KG1 (cell line): ENCODE data around the gene PPP1R1B.
A peak's percentile ranks its signal among the peaks of the same experiment; 100 is the strongest.

ENCODE experiments used
- DNase-seq: peaks from one replicate; lab custom pipeline; 2025; lab: John Stamatoyannopoulos, UW

Gene PPP1R1B

GRCh38 chr17:39632153-39632941 is 5.6 kb downstream of the PPP1R1B start:
- DNase-seq: no peak

DNA sequence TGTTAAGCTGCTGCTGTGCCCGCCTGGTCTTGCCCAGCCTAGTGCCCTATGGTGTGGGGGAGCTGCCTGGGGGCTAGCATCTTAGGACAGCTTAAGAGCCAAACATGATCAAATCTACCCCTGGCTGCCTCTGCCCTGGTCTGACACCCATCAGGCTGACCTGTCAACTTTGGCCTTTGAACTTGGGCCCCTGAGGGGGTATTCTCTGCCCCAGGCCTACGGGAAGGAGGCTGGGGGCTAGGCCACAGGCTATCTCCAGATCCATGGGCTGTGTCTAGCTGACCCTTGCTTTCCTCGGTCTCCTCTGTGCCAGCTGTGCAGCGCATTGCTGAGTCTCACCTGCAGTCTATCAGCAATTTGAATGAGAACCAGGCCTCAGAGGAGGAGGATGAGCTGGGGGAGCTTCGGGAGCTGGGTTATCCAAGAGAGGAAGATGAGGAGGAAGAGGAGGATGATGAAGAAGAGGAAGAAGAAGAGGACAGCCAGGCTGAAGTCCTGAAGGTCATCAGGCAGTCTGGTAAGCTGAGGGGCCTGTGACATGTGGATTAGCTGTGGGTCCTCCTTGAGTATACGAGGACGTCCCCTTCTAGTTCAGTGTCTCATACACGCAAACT is 6.9 kb downstream of the PPP1R1B start:
- no peak for DNase-seq

- no peak for DNase-seq
Observed at GRCh38 chr17:39634384-39634871, 7.7 kb downstream of the PPP1R1B start.

DNA sequence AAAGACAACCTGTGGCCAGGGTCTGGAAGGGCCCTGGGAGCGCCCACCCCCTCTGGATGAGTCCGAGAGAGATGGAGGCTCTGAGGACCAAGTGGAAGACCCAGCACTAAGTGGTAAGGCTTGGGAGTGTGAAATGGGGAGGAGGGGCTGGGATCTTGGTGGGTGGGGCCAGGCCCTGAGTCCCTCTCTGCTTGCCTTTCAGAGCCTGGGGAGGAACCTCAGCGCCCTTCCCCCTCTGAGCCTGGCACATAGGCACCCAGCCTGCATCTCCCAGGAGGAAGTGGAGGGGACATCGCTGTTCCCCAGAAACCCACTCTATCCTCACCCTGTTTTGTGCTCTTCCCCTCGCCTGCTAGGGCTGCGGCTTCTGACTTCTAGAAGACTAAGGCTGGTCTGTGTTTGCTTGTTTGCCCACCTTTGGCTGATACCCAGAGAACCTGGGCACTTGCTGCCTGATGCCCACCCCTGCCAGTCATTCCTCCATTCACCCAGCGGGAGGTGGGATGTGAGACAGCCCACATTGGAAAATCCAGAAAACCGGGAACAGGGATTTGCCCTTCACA is 8.9 kb downstream of the PPP1R1B start:
- DNase-seq: no peak

DNA sequence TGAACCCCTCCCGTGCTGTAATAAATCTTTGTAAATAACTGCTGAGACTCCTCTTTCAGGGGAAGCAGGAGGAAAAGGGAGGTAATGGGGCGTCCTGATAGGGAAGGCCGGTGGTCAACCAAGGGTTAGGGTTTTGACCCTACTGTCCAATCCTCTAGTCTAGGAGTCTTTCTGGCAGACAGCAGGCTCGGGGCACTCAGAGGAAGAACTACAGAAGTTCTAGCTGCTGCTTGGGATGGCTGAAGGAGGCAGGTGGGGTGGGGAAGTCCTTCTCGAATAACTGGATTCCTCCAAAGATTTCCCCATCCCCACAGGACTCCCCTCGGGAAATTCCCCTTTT is 9.8 kb downstream of the PPP1R1B start:
- no peak for DNase-seq

GRCh38 chr17:39636927-39637736 is 10.4 kb downstream of the PPP1R1B start, which contains the start of gene STARD3:
TSS of gene STARD3 (plus strand) at chr17:39637144. CDS start at chr17:39653532, 16,388 bp downstream.
- DNase-seq: peak; percentile 90

- DNase-seq: no peak
Observed at GRCh38 chr17:39638317-39638716, 11.6 kb downstream of the PPP1R1B start.

- DNase-seq: no peak
Observed at GRCh38 chr17:39639043-39639442, 12.3 kb downstream of the PPP1R1B start.

DNA sequence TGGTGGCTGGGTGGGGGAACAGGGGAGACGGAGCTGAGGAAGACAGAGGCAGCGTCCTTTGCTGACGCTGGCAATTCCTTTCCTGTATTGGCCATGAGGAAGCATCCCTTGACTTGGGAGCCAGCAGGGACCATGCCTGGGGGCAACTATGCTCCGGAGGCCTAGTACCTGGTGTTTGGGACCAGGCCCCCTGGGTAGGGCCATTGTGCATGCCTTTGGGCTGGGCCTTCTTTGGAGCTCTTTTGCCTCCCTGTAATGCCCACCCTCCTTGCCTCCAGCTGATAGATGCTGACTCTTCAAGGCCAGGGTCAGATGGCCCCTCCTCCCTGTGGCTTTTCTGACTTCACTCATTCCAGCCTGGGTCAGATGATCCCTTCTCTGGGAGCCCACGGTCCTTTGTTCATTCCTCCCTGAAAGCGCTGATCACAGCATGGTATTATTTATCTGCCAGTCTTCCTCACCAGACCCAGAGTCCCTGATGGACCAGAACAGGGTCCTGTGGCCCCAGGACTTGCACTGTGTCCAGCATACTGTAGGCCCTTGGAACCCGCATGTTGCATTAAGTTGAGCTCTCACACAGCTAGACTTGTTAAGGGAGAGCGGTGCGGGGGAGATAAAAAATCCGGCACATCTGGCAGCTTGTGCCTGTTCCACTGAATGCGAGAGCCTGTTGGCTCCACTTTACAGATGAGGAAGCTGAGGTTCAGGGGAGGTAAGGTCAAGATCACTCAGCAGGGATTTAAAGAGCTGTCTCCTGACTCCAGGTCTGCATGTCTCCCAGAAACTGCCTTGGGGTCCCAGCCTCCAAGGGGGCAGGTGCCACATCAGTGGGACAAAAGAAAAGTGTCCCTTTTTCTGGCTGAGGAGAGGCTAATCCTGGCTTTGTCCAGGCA is 13.1 kb downstream of the PPP1R1B start:
- DNase-seq: no peak

- no peak for DNase-seq
Observed at GRCh38 chr17:39640591-39641031, 13.9 kb downstream of the PPP1R1B start.

DNA sequence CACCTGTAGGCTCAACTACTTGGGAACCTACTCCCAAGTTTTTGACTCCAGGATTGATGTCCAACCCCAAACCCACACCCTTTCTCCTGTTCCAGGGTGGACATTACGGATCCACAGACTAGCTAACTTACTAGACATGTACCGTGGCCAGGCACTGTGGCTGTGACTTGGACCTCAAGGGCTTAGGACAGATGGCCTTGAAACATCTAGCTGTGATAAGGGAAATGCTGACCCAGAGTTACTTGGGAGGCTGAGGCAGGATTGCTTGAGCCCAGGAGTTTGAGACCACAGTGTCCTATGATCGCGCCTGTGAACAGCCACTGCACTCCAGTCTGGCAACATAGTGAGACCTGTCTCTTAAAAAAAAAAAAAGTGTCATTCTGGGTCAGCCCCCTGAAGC is 14.3 kb downstream of the PPP1R1B start:
- no peak for DNase-seq

DNA sequence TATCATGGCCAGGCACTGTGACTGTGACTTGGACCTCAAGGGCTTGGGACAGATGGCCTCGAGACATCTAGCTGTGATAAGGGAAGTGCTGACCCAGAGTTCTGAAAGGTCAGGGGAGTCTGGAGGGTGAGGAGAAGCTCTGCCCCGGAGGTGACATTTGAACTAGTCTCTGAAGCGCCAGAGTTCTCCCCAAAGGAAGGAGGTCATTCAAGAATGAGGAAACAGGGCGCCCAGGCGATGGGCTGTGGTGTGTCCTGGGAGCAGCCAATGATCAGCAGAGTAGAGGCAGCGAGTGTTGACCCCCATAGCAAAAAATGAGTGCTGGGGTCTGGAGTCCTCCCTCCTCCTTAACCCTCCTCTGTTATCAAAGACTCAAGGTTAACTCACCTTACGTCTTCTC is 15.1 kb downstream of the PPP1R1B start:
- no peak for DNase-seq

- no peak for DNase-seq
Observed at GRCh38 chr17:39642291-39643074, 15.7 kb downstream of the PPP1R1B start.

DNA sequence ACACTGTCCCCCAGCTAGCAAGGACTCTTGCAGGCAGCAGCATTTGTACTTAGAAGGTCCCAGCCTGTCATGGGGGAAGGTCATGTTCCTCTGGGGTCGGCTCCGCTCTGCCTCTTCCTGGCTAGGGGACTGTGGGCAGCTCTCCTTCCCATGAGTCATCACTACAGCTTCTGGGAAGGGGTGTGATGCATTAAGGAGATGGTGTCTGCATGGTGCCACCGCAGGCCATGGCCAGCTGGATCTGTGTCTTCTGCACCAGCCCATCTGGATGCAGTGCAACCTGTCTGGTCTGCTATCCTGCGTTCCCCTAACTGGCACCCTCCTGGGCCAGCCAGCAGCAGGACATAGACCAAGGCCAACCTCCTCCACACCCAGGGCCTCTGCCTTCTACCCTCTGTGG is 16.5 kb downstream of the PPP1R1B start:
- DNase-seq: no peak

DNA sequence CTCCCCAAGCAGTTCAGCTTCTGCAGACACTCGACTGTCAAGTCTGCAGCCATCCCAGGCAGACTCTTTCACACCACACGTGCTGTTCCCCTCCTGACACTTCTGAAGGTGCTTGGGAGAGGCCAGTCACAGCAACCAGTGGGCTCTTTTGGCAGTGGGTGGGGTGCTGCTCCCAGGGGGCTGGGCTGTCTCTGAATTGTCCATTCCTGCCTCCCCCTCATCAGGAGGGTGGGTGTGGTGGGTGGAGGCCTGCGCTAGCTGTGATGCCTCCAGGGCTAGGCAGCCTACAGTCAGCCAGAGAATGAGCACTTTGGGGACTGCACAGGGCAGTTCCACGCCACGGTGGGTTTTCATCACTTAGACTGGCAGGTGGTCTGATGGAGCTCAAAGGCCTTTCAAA is 20.5 kb downstream of the PPP1R1B start:
- DNase-seq: no peak

GRCh38 chr17:39648616-39649366 is 22.0 kb downstream of the PPP1R1B start:
- DNase-seq: no peak

DNA sequence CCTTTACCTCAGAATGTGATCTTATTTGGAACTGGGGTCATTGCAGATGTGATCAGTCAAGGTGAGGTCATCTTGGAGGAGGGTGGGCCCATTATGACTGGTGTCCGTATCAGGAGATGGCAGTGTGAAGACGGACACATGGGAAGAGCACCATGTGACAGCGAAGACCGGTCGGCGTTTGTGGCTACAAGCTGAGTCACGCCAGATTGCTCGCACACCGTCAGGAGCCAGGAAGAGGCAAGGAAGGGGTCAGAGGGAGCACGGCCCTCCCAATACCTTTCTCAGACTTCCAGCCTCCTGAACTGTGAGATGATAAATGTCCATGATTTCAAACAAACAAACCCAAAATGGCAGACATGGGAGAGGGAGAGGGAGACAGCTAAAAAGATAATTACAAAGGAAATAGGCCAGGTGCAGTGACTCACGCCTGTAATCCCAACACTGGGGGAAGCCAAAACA is 23.4 kb downstream of the PPP1R1B start:
- DNase-seq: no peak

GRCh38 chr17:39651923-39652586 is 25.3 kb downstream of the PPP1R1B start:
- no peak for DNase-seq
